Measurements from ENCODE around the gene PTPRD.

Gene PTPRD

DNA sequence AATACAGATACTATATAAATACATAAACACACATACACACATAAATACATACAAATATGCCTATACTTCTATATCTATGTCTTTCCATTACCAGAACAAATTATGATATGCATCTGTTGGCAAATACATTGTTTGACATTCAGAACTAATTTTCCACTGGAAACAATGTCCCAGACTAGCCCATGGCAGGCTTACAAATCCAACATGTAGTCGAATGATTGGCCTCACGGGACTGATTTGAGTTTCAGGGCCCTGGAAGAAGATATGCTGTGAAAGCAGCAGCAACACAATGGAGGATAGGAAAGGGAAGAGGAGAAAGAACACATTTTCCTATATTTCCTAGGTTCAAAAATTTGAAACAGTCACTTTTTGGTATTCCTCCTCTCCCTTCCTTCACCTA lies 1932.1 kb downstream of the PTPRD start:
- H3K4me1 ChIP-seq (ENCODE audit: control insufficient read depth, insufficient read depth, low read length) = no peaks in the 10 kb centered on the region
- POLR2A ChIA-PET = no interaction called here
- H3K4me3 ChIP-seq (ENCODE audit: low read depth, low read length) = no peak overlapping the region
- no peak overlapping the region for H3K27ac ChIP-seq (ENCODE audit: extremely low read depth, low read depth, low read length)
- H3K36me3 ChIP-seq (ENCODE audit: control insufficient read depth in 2 of 2, insufficient read depth in 1 of 2, low read length in 2 of 2) = no peaks in the 10 kb centered on the region
- no peak for TF ChIP-seq ZNF248 (tag by site-specific recombination; IDR thresholded peaks at IDR 0.05)
- TF ChIP-seq, protein P1, sequence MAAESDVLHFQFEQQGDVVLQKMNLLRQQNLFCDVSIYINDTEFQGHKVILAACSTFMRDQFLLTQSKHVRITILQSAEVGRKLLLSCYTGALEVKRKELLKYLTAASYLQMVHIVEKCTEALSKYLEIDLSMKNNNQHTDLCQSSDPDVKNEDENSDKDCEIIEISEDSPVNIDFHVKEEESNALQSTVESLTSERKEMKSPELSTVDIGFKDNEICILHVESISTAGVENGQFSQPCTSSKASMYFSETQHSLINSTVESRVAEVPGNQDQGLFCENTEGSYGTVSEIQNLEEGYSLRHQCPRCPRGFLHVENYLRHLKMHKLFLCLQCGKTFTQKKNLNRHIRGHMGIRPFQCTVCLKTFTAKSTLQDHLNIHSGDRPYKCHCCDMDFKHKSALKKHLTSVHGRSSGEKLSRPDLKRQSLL (tag by site-specific recombination; IDR thresholded peaks at IDR 0.05) = no peak
- H3K9me3 ChIP-seq (ENCODE audit: control insufficient read depth, insufficient read depth, low read depth, low read length) = no peaks in the 10 kb centered on the region
- CTCF ChIA-PET = interaction anchor here (0.7 kb wide), 1 partner anchor 19 kb away, joined by 4 read pairs; no protein-coding TSS in a partner anchor

DNA sequence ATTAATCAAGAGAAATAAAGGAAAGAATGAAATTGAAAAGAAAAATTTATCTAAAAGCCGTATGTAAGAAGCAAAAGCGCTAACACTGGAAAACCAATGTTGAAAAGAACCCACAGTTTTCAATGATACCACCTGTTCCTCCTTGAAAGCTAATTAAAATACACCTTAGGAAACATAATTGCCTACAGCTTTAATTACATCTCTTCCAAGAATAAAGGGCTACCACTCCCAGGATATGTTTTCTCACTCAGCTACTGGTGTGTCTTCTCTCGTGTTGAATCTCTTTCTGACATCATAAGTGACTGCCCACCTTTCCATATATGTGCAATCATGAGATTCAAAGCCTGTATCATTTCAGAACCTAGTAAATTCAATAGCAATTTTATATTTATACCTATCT lies 1932.6 kb downstream of the PTPRD start:
- Histone ChIP-seq H3K4me1 (ENCODE audit: control insufficient read depth, insufficient read depth, low read length) (no peaks in the 10 kb centered on the region), H3K9me3 (ENCODE audit: control insufficient read depth, insufficient read depth, low read depth, low read length) (no peaks in the 10 kb centered on the region), H3K27ac (ENCODE audit: extremely low read depth, low read depth, low read length) (no peak overlapping the region), H3K36me3 (ENCODE audit: control insufficient read depth in 2 of 2, insufficient read depth in 1 of 2, low read length in 2 of 2) (no peaks in the 10 kb centered on the region), H3K4me3 (ENCODE audit: low read depth, low read length) (no peak overlapping the region)
- TF ChIP-seq ZNF521 (tag by site-specific recombination; IDR thresholded peaks at IDR 0.05) (no peak), ZBTB49 (tag by site-specific recombination; IDR thresholded peaks at IDR 0.05; ENCODE audit: low read depth) (no peak), ZNF354C (tag by site-specific recombination; IDR thresholded peaks at IDR 0.05; ENCODE audit: borderline replicate concordance, low read depth) (no peak), PBX3 (CRISPR knock-in tag; IDR thresholded peaks at IDR 0.05) (no peak), ZBTB1 (tag by site-specific recombination; IDR thresholded peaks at IDR 0.05) (no peak), ZNF302 (tag by site-specific recombination; IDR thresholded peaks at IDR 0.05; ENCODE audit: low read depth) (no peak), BCL11A (tag by site-specific recombination; IDR thresholded peaks at IDR 0.05; ENCODE audit: low read depth) (no peak)
- ChIA-PET POLR2A (no interaction called here), CTCF (interaction anchor here (0.7 kb wide), 1 partner anchor 19 kb away, joined by 4 read pairs; no protein-coding TSS in a partner anchor)

DNA sequence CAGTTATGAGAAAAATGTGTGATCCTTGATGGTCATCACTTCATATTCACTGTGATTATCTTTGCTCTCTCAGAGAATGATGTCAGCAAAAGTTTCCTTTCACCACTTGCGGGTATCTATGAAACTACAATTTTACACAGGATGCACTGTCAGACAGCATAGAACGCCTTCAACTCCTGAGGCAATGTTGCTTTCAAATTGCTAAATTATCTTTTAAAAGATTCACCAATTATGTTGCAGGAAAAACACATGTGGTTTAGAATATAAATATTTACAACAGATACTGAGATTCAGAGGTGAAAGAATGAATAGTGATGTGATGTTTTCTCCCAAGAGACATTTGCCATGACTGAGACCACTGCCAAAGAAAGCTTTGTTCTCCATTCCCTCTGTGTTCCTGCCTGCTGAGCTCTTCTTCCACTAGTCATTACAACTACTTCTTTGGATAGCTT lies 1933.4 kb downstream of the PTPRD start:
- no peaks in the 10 kb centered on the region for H3K36me3 ChIP-seq (ENCODE audit: control insufficient read depth in 2 of 2, insufficient read depth in 1 of 2, low read length in 2 of 2)
- H3K9me3 ChIP-seq (ENCODE audit: control insufficient read depth, insufficient read depth, low read depth, low read length) = no peaks in the 10 kb centered on the region
- CTCF ChIA-PET = no interaction called here
- TF ChIP-seq ZNF391 (tag by site-specific recombination; IDR thresholded peaks at IDR 0.05; ENCODE audit: borderline replicate concordance, low read depth) (no peak), ZNF274 (IDR thresholded peaks at IDR 0.05; ENCODE audit: low read length) (no peak), ZNF274 (tag by site-specific recombination; IDR thresholded peaks at IDR 0.05; ENCODE audit: borderline replicate concordance) (no peak)
- TF ChIP-seq, protein P2, sequence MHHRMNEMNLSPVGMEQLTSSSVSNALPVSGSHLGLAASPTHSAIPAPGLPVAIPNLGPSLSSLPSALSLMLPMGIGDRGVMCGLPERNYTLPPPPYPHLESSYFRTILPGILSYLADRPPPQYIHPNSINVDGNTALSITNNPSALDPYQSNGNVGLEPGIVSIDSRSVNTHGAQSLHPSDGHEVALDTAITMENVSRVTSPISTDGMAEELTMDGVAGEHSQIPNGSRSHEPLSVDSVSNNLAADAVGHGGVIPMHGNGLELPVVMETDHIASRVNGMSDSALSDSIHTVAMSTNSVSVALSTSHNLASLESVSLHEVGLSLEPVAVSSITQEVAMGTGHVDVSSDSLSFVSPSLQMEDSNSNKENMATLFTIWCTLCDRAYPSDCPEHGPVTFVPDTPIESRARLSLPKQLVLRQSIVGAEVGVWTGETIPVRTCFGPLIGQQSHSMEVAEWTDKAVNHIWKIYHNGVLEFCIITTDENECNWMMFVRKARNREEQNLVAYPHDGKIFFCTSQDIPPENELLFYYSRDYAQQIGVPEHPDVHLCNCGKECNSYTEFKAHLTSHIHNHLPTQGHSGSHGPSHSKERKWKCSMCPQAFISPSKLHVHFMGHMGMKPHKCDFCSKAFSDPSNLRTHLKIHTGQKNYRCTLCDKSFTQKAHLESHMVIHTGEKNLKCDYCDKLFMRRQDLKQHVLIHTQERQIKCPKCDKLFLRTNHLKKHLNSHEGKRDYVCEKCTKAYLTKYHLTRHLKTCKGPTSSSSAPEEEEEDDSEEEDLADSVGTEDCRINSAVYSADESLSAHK (tag by site-specific recombination; IDR thresholded peaks at IDR 0.05) = 0 out of 2 replicates have a peak, but pooled peaks have one; percentile 40
- no peak overlapping the region for H3K4me3 ChIP-seq (ENCODE audit: low read depth, low read length)
- no peak overlapping the region for H3K27ac ChIP-seq (ENCODE audit: extremely low read depth, low read depth, low read length)
- POLR2A ChIA-PET = no interaction called here
- H3K4me1 ChIP-seq (ENCODE audit: control insufficient read depth, insufficient read depth, low read length) = 0 out of 2 replicates have a peak, but pooled peaks cover 3% of the 10 kb centered on the region
